Measurements from ENCODE around the gene FBN2. TPM values are rescaled to one million over a fixed set of nuclear protein-coding genes. Genes with fewer than 3 reads are reported as not detected.

The FBN2 gene
- total and polyA plus RNA-seq, 2 of the 4 experiments (the other 2 are of a cell fraction) = 26.7 to 69.0 TPM

GRCh38 chr5:128402506-128402905 lies 135.5 kb downstream of the FBN2 start:
- Histone ChIP-seq H4K5ac (ENCODE audit: low read depth, low read length) (no peak overlapping the region), H3K4me3 (ENCODE audit: insufficient read depth, low read depth, low read length) (no peak overlapping the region), H3K79me1 (ENCODE audit: low read depth in 1 of 2, low read length in 2 of 2) (no peaks in the 10 kb centered on the region; a peak in 2 of 4 replicates), H2BK20ac (ENCODE audit: low read depth, low read length) (no peak overlapping the region), H2AFZ (replicated peaks; ENCODE audit: low read length, poor library complexity) (no peak overlapping the region), H4K20me1 (ENCODE audit: insufficient read depth, low read length) (peaks cover 6% of the 10 kb centered on the region; the same call in 1 of the 2 replicates), H2AK5ac (ENCODE audit: low read depth, low read length) (no peak overlapping the region), H3K27me3 (ENCODE audit: control insufficient read depth, insufficient read depth, low read length) (no peaks in the 10 kb centered on the region), H3K4me1 (ENCODE audit: control insufficient read depth, insufficient read depth, low read length) (peaks cover 1% of the 10 kb centered on the region; the same call in 1 of the 2 replicates), H3K56ac (ENCODE audit: extremely low read depth, insufficient read depth, low read length) (no peak overlapping the region), H2BK15ac (ENCODE audit: low read depth, low read length) (no peak overlapping the region), H3K23ac (ENCODE audit: low read depth, low read length) (no peak overlapping the region), H3K9me1 (ENCODE audit: insufficient read depth, low read length) (peaks cover 6% of the 10 kb centered on the region; the same call in 1 of the 2 replicates), H2BK120ac (ENCODE audit: low read depth, low read length) (no peak overlapping the region), H3K4ac (ENCODE audit: low read depth, low read length) (no peak overlapping the region), H3K9ac (ENCODE audit: low read depth, low read length) (no peak overlapping the region), H4K91ac (ENCODE audit: insufficient read depth, low read depth, low read length) (no peak overlapping the region), H3K27ac (ENCODE audit: insufficient read depth, low read length) (no peak overlapping the region), H3K14ac (replicated peaks; ENCODE audit: low read depth, low read length) (no peak overlapping the region), H3K9me3 (ENCODE audit: control insufficient read depth, insufficient read depth, low read length) (no peaks in the 10 kb centered on the region), H2BK5ac (ENCODE audit: low read depth, low read length, poor library complexity, severe bottlenecking) (no peak overlapping the region), H3K36me3 (ENCODE audit: control insufficient read depth, insufficient read depth, low read length) (peaks cover 8% of the 10 kb centered on the region), H3K18ac (ENCODE audit: low read depth, low read length) (no peak overlapping the region), H4K8ac (ENCODE audit: low read depth in 2 of 2, low read length in 2 of 2) (no peak overlapping the region), H2AK9ac (replicated peaks; ENCODE audit: low read depth, low read length, poor library complexity) (no peak overlapping the region), H3K4me2 (ENCODE audit: low read depth, low read length) (no peak overlapping the region)
- WGBS, 2 experiments (ENCODE audit: extremely low coverage in 2 of 2, insufficient read length in 1 of 2) = 80% methylated on average over 1 of the region's 2 CpGs; no CpG with 5 or more reads in 1 of the 2 experiments
- ATAC-seq (ENCODE audit: low read depth) (no peak), DNase-seq (no peak)
- TF ChIP-seq CTCF (conservative IDR thresholded peaks at IDR 0.05; ENCODE audit: low read depth, low read length) = no peak
- TF ChIP-seq MXI1 (IDR thresholded peaks at IDR 0.05; ENCODE audit: borderline replicate concordance, low read depth, low read length) = no peak
- no peak for TF ChIP-seq RAD21 (IDR thresholded peaks at IDR 0.05; ENCODE audit: low read length)
- no peak for TF ChIP-seq MAZ (IDR thresholded peaks at IDR 0.05; ENCODE audit: borderline replicate concordance, low read depth, low read length)
- no peak for TF ChIP-seq CEBPB (IDR thresholded peaks at IDR 0.05; ENCODE audit: low read depth, low read length)
- no peak for TF ChIP-seq POLR2A (IDR thresholded peaks at IDR 0.05; ENCODE audit: low read depth, low read length)
- no peak for TF ChIP-seq SMC3 (IDR thresholded peaks at IDR 0.05; ENCODE audit: low read depth, low read length)
- TF ChIP-seq ELK1 (IDR thresholded peaks at IDR 0.05; ENCODE audit: borderline replicate concordance, low read depth, low read length) = no peak
- no peak for TF ChIP-seq BHLHE40 (IDR thresholded peaks at IDR 0.05; ENCODE audit: low read depth, low read length)
- TF ChIP-seq FOS (IDR thresholded peaks at IDR 0.05; ENCODE audit: low read depth, low read length) = no peak
- TF ChIP-seq RCOR1 (IDR thresholded peaks at IDR 0.05; ENCODE audit: insufficient replicate concordance, low read length) = no peak
- no peak for TF ChIP-seq USF2 (IDR thresholded peaks at IDR 0.05; ENCODE audit: low read depth, low read length)
- no peak for TF ChIP-seq MAFK (IDR thresholded peaks at IDR 0.05; ENCODE audit: low read depth, low read length)
- no peak for TF ChIP-seq NFE2L2 (IDR thresholded peaks at IDR 0.05; ENCODE audit: low read depth, low read length)
- ChIA-PET POLR2A (ENCODE audit: unreplicated experiment) (no interaction called here), CTCF (no interaction called here)
- intact Hi-C loops (cut with micrococcal nuclease) = no loop called here
- no TSS peak for BruUV-seq (replicated peaks)
- in situ Hi-C loops (cut with MboI; ENCODE audit: low sequenced_read_pairs) = no loop called here
- dilution Hi-C loops (cut with HindIII; ENCODE audit: low sequenced_read_pairs, unreplicated experiment) = no loop called here
